Head of caudate nucleus (tissue), 42 donors: ENCODE measurements around the gene SAMD10.
"Not testable (repeated sequence)": the region's sequence is repeated elsewhere in the genome, so short reads cannot be mapped to it uniquely, and the experiment has no call there.

ENCODE experiments used
- DNase-seq, 42 donors: peaks; one replicate each; pipeline versions ENCODE4 v3.0.0 to v3.0.0-alpha.2; 2020 to 2021; ENCODE audit warnings: mixed read lengths in 7 of 42
- intact Hi-C: fragments of 100-400 bp; cut with DNase I; formaldehyde crosslinking; loops from one replicate; pipeline ENCODE4 v1.15.0; 2022

Gene SAMD10

GRCh38 chr20:63934271-63935068, 45.0 kb downstream of the SAMD10 start:
- intact Hi-C loops = no loop called here
- no peak for DNase-seq

DNA sequence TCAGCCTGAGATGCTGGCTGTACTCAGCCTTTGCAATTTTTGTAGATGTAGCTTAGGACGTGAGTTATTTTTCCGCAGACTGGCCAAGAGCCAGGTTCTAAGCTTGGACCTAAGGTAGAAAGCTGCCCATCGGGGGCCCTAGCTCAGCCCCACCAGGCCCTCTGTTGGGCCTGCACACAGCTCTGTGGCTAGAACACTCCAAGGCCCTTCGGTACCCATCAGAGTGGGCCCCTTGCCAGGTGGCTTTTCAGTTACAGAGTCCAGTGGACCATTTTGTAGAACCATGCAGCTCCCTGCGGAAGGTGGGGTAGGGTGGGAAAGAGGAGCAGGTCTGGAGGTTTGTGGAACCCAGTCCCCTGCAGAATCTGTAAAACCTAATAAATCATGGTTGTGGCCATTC, 45.8 kb downstream of the SAMD10 start:
- no peak for DNase-seq
- intact Hi-C loops = no loop called here

GRCh38 chr20:63932606-63933160, 46.8 kb downstream of the SAMD10 start:
- intact Hi-C loops = no loop called here

DNA sequence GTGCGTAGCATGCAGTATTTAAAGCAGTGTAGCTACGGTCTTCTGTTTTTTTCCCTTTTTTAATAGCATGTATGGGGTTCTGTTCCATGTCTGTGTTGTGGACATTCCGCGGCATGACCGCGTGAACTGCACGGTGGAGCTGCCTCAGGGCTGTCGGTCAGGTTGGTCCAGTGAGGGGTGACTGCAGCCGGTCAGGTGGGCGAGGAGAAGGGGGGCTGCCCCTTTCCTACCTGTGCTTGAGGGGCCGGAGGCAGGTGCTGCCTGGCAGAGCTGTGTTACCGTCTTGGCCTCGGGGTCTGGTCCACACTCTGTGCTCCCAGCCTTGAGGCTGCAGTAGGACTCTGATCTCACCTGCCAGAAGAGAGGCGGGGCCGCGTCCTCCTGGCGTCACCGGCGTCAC, 47.7 kb downstream of the SAMD10 start:
- no peak for DNase-seq
- intact Hi-C loops = no loop called here

More at GRCh38 chr20:63932606-63933160, 46.8 kb downstream of the SAMD10 start:
- DNase-seq = no peak

GRCh38 chr20:63930971-63931553, 48.4 kb downstream of the SAMD10 start:
- DNase-seq = no peak
- intact Hi-C loops = no loop called here

GRCh38 chr20:63929473-63929883, 50.0 kb downstream of the SAMD10 start:
- DNase-seq, intact Hi-C loops: not testable (repeated sequence)

GRCh38 chr20:63929071-63929470, 50.4 kb downstream of the SAMD10 start:
- intact Hi-C loops = no loop called here
- no peak for DNase-seq

- DNase-seq = no peak
- intact Hi-C loops = no loop called here
These were observed 53.1 kb downstream of the SAMD10 start for GRCh38 chr20:63926298-63926697.

GRCh38 chr20:63924241-63924640, 55.2 kb downstream of the SAMD10 start:
- intact Hi-C loops = no loop called here
- DNase-seq = no peak
